ENCODE results near the gene STAU1. TPM values are rescaled to one million over a fixed set of nuclear protein-coding genes. Genes with fewer than 3 reads are reported as not detected.
A peak's percentile ranks its signal among the peaks of the same experiment; 100 is the strongest.
"Not testable (repeated sequence)": the region's sequence is repeated elsewhere in the genome, so short reads cannot be mapped to it uniquely, and the experiment has no call there.

Gene STAU1
- total and polyA plus RNA-seq, 8 donors = 18.9 to 62.8 (median 55.3) TPM

DNA sequence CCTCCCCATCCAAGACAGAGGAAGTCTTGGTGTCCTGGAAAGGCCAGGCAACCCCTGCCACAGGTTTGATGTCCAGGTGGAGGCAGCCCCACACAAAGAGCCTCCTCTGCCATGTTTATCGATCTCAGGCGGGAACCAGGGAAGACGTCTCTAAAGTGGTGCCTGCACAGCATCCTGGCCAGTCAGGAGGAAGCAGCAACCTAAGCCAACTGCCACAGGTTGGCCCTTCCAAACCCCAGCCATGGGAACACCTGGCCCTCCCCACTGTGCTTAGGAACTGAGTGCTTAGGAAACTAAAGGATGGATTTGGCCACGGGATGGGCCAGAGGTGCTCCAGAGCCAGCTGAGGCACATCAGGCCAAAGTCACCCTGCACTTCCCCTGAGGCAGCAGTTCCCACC is 85.1 kb downstream of the STAU1 start:
- peak in 1 of 4 donors; percentile 6 for ATAC-seq
- 92 to 96% methylated on average over 4 of the region's 4 CpGs for WGBS, 2 donors
- no peak for FAIRE-seq

GRCh38 chr20:49100972-49101371 is 87.2 kb downstream of the STAU1 start:
- WGBS, 2 donors = 90 to 95% methylated on average over 4 of the region's 4 CpGs
- DNase-seq (no peak), FAIRE-seq (no peak), ATAC-seq (no peak)
- Histone ChIP-seq H3K9me3 (no peaks in the 10 kb centered on the region), H3K4me3 (no peak overlapping the region), H3K27me3 (no peaks in the 10 kb centered on the region), H3K36me3 (peaks cover 0 to 35% (median 10%) of the 10 kb centered on the region in 3 donors), H3K4me1 (no peaks in the 10 kb centered on the region), H3K27ac (no peak overlapping the region)
- intact Hi-C loops (cut with DNase I) = no loop called here
- TF ChIP-seq CTCF (IDR thresholded peaks at IDR 0.05) = no peak

More for the DNA sequence above, 85.1 kb downstream of the STAU1 start:
- peaks cover 0 to 22% (median 7%) of the 10 kb centered on the region in 3 donors for H3K36me3 ChIP-seq
- no peak for TF ChIP-seq CTCF (IDR thresholded peaks at IDR 0.05)
- no peak overlapping the region for H3K27ac ChIP-seq
- H3K4me1 ChIP-seq = no peaks in the 10 kb centered on the region
- no peak overlapping the region for H3K4me3 ChIP-seq
- DNase-seq = no peak
- H3K27me3 ChIP-seq = no peaks in the 10 kb centered on the region
- intact Hi-C loops (cut with DNase I) = no loop called here
- no peaks in the 10 kb centered on the region for H3K9me3 ChIP-seq

GRCh38 chr20:49100292-49100691 is 87.8 kb downstream of the STAU1 start:
- H3K27me3 ChIP-seq; H3K27ac ChIP-seq; FAIRE-seq; H3K4me3 ChIP-seq; H3K4me1 ChIP-seq; ATAC-seq; intact Hi-C loops (cut with DNase I); DNase-seq; H3K9me3 ChIP-seq: not testable (repeated sequence)
- H3K36me3 ChIP-seq = peaks cover 0 to 37% (median 17%) of the 10 kb centered on the region in 3 donors
- 98% methylated on average over 5 of the region's 5 CpGs for WGBS, 2 donors

- Histone ChIP-seq H3K9me3 (no peaks in the 10 kb centered on the region), H3K27me3 (no peaks in the 10 kb centered on the region), H3K36me3 (peaks cover 0 to 39% (median 24%) of the 10 kb centered on the region in 3 donors), H3K4me3 (no peak overlapping the region), H3K27ac (no peak overlapping the region), H3K4me1 (no peaks in the 10 kb centered on the region)
- ATAC-seq (no peak), DNase-seq (no peak), FAIRE-seq (no peak)
- intact Hi-C loops (cut with DNase I) = no loop called here
- 94 to 98% methylated on average over 3 of the region's 3 CpGs for WGBS, 2 donors
- no peak for TF ChIP-seq CTCF (IDR thresholded peaks at IDR 0.05)
Measured at GRCh38 chr20:49099011-49099410, 89.1 kb downstream of the STAU1 start.

DNA sequence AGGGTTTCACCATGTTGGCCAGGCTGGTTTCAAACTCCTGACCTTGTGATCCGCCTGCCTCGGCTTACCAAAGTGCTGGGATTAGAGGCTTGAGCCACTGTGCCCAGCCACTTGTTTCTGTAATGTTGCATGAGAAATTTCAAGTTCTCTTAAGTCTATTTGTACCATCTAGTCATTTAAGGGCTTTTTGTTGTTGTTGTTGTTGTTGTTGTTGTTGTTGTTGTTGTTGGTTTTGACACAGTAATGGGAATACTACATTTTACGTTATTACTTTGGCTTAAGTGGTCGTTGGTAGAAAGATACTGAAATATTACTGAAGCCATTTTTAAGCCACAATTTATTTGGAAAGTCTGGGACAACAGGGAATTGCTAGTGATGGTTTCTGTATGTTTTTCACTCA is 90.0 kb downstream of the STAU1 start:
- Histone ChIP-seq H3K9me3 (no peaks in the 10 kb centered on the region), H3K4me3 (no peak overlapping the region), H3K36me3 (peaks cover 0 to 34% (median 23%) of the 10 kb centered on the region in 3 donors), H3K4me1 (no peaks in the 10 kb centered on the region), H3K27me3 (no peaks in the 10 kb centered on the region), H3K27ac (no peak overlapping the region)
- intact Hi-C loops (cut with DNase I) = no loop called here
- DNase-seq (no peak), ATAC-seq (no peak), FAIRE-seq (no peak)
- WGBS, 2 donors = 88 to 94% methylated on average over 4 of the region's 4 CpGs
- no peak for TF ChIP-seq CTCF (IDR thresholded peaks at IDR 0.05)
